NCI-H2171 (cell line): ENCODE data around the gene DPH3.
"Not testable (repeated sequence)": the region's sequence is repeated elsewhere in the genome, so short reads cannot be mapped to it uniquely, and the experiment has no call there.

ENCODE experiments used
- DNase-seq: peaks from one replicate; lab custom pipeline; 2025; lab: John Stamatoyannopoulos, UW

Gene DPH3

DNA sequence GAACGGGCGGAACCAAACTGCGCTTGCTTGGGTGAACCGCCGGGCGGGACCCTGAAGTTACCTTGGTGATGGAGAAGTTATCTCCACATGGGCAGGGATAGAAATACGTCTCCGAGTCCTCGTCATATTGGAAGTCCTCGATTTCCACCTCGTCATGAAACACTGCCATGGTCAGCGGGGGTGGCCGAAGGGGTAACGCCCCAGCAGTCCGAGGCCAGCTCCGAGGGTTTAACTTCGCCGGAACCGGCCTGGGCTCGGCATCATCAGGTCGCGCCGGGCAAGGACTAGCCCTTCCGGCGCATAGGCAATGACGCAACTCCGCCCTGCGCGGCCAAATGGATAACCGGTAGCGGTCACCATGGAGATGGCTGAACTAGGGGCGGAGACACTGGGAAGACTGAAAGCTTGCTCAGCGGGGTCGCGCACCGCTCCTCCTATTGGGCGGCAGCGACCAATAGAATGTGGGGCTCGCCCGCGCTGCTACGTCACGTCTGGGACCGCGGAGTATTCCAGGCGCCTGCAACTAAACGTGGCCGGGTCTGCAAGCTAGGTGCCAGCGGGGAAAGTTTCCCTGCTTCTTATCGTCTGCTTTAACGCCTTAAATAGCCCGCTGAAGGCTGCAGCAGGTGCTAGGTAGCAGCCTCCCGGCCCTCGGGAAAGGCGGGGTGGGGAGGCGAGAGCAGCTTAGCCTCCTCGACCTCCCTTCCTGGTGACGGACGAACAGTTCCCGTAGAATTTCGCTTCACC is at the start of gene DPH3, which contains the start of gene OXNAD1:
Gene DPH3, minus strand, starts transcription at position 236 of the 747 bp plus-strand sequence. Its CDS starts 67 bp downstream, at position 169.
Gene OXNAD1, plus strand, starts transcription at position 505 of the 747 bp plus-strand sequence. CDS start 5,741 bp downstream, outside the sequence.
- DNase-seq, result peak; percentile 90

DNA sequence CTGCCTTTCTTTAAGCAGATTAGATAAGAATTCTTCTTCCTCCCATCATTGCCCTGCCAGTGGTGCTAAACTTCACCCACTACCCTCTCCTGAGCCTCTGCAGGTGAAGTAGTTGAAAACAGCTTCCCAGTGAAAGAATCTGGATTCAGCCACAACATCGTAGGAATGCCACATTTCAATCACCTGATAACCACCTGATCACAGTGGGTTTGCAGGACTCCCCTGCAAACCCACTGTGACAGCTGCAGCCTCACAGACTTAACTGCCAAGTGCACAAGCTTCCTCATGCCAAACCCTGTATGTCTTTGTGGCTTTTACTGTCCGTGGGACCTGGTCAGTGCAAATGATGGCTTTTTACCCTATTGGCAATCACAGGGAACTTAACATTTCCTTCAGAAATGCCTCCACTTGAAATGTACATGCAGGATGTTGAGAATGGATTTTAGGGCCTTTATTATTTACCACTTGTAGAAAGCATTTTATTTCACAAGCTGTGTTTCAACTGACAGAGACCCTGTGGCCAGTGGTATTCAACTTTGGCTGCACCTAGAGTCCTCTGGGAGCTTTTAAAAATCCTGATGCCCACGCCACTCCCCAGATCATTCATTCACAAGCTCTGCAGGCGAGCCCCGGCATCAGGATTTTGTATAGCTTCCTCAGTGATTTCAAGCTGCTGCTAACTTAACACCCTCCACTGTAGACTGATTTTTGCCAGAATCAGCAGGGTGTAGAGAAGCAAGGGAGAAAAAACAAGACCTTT is 49.3 kb upstream of the DPH3 start:
- DNase-seq, result no peak

DNA sequence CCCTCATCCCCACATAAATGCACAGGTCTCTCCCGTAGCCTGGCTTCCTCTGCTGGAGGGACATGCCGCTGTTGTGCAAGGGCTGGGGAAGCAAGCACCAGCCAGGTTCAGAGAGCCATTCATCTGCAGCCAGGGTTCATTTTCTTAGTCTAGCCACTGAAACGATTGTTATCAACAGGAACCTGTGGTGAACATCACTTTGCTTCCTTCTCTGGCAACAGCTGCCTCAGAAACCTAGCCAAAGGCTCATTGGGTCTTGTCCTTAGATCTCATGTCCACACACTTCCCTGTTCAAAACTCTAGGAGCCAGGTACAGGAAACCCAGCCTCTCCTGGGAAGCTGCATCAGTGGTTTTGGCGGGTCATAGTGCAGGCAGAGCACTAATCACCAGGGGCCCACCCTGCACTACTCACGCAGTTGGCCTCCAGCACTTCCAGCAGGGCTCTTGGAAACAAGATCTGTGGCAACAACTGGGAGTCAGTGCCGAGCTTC is 47.3 kb upstream of the DPH3 start:
- DNase-seq, result no peak

- DNase-seq, result not testable (repeated sequence)
These were observed 45.7 kb upstream of the DPH3 start for GRCh38 chr3:16310486-16310885.

GRCh38 chr3:16309558-16309957 is 44.8 kb upstream of the DPH3 start:
- DNase-seq, result no peak

GRCh38 chr3:16308727-16309126 is 44.0 kb upstream of the DPH3 start:
- no peak for DNase-seq

GRCh38 chr3:16307832-16308531 is 43.2 kb upstream of the DPH3 start:
- DNase-seq, result no peak

DNA sequence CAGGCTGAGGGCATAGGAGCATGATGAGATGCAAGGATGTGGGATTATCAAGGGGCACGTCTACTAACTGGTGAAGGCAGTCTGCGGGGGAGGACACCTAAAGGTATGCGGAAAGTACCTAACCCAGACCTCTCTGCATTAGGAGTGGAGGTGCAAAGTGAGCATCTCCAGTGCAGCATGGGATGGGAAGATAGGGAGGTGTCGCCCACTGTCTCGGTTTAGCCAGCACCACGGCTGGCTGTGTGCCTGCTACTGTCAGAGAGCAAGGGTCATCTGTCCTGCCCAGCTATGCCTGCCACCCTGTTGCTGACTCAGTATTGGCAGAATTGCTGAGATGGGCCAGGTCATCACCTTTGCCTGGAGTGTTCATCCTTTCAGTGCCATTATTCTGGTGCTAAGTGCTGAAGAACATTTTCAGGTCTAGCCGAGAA is 40.4 kb upstream of the DPH3 start:
- DNase-seq, result no peak

DNA sequence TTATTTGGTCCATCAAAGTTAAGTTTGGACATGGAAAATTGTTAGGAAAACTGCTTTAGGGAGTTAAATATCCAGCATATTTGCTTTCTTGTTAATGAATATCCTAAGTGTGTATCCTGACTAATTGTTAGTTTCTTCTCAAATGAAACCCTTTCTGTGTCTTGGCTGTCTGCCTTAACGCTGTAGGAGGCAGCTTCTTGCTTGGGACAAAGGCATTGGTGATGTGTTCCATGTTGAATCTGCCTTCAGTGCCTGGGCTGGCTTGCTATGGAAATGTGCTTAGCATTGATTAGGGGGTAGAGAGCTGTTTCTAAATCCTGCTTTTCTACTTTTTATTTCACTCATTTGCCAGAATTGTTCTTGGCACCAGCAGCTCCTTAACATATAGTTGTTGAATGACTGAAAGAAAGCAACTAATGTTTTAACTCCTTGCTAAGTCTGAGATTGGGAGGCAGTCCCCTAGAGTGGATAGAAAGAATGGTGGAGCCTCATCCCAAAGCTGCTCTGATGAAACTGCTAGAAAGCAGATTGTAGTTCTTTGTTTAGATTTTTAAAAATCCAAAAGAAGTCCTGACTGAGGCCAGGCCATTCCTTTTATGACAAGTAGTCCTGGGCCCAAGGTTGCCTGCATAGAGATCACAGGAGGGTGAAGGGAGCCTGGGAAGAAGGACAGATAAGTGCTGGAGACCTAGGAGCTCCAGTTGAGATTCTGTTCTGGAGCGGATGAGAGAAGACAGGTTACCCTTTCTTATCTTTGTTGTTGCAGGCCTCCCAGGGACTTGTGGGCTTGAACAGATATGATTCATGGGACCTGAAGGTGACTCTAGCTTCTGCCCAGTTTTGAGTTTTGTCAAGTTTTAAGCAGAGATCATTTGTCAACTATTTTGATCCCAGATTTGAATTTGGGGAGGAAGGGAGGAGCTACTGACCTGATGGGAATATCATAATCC is 39.6 kb upstream of the DPH3 start:
- DNase-seq, result no peak

DNA sequence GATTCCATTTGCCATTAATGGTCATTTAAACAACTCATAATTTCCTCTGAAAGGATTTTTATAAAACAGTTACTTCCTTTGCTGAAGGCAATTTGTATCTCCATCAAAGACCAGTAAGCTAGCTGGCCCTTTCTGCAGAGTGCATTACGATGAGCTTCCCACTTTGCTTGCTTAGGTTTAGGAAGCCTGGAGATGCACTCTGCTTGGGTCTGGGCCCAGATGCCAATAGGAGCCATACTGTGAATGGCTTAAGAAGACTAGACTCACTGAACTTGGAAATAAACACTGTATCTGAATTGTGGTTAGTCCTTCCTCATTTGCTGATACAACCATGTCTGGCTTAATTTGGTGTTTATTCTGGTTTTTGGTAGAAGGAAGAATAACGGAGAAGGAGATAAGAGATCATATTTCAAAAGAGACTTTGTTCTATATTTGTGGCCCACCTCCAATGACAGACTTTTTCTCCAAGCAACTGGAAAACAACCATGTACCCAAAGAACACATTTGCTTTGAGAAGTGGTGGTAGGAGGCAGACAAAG is 38.4 kb upstream of the DPH3 start:
- DNase-seq, result no peak

DNA sequence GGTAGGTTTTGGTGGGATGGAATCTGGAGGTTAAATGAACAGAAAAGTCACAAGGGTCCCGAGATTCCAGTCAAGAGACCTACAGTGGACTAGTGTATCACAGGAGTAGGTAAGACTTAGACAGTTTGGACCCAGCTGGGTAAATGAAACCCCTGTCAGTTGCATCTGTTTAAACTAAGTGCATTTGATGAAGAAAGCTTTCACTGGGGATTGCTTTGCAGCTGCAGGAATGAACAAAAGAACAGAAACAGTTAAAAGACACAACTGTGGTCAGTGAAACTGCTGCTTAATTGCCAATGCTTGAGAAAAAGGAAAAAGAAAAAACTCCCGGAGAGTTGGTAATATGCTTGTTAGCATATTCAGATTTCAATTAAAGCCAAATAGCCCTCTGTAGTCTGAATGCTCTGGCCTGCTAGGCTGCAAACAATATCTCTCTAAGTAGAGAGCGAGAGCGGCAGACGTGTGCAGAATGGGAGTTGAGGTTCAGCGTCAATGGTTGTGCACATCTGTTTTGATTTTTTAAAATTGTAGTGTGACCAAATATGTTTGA is 37.4 kb upstream of the DPH3 start:
- DNase-seq, result no peak

DNA sequence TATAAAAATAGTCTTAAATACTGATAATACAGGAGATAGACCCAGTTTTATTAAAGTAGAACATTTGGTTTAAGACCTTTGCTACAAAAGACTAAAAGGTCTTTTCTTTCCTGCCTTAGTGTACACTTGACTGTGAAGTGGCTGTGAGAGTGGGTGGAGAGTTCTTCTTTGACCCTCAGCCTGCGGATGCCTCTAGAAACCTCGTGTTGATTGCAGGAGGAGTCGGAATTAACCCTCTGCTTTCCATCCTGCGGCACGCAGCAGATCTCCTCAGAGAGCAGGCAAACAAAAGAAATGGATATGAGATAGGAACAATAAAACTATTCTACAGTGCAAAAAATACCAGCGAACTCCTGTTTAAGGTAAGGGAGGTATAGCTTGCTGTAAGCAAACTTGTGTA is 36.8 kb upstream of the DPH3 start:
- no peak for DNase-seq

- no peak for DNase-seq
These were observed 36.2 kb upstream of the DPH3 start for GRCh38 chr3:16300881-16301359.

GRCh38 chr3:16300307-16300706 is 35.6 kb upstream of the DPH3 start:
- no peak for DNase-seq

DNA sequence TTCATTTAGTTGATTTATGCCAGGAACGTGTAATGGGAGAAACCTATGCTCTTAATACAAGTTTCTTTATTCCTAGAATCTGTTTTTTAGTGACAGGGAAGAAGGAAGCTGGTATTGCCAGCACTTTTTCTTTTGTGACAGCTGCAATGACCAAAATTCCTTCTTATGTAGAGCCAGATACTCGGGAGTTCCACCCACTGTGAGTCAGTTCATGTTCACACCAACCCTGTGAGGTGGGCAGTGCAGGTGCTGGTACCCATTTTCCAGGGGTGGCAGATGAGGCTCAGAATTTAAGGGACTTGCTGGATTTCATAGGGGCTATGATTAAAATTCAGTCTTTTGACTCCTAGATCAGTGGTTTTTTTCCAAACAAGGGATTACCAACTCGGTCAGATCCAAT is 35.0 kb upstream of the DPH3 start:
- no peak for DNase-seq

GRCh38 chr3:16298891-16299290 is 34.1 kb upstream of the DPH3 start:
- no peak for DNase-seq

DNA sequence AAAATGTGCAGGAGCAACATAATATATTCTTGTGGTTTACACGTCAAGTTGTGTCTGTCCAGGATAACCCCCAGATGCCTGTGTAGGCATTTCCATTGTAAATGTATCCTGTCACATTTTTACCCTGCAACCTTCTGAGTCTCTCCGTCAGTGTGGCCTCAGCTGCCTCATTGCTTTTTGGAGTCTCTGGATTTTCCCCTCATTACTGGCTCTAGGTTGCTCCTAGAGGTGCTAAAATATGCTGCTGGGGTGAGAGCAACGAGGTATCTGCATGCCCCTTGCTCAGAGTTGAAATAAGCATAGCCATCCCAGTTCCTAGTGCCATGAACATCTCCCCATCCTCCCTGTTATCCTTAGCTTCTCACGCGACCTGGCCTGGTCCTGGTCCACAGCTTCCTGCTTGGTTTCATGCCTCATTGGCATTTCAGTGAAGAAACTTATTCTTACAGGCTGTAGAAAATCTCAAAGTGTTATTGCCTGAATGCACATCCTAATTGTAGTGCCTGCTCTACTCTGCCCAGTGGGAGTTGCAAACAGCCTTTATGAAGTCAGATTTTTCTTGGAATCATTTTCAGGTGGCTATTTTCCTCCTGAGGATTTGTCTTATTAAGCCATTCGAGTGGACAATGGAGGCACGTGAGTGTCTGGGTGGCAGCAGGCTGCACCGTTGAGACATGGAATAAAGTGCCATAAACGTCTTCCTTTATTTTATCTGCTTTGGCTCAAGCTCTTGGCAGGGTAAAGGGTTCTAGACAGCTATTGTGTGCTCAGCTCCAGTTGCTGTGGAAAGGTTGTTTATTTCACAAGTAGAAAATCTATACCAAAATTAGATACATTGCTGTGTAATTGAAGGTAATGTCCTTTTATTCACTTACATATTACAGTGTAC is 33.5 kb upstream of the DPH3 start:
- DNase-seq, result no peak

GRCh38 chr3:16295298-16295890 is 30.7 kb upstream of the DPH3 start:
- no peak for DNase-seq

GRCh38 chr3:16294844-16295243 is 30.1 kb upstream of the DPH3 start:
- no peak for DNase-seq
